GM23338 (cell line): Measurements from ENCODE around the gene ILKAP.

ENCODE experiments used
- CREB1 ChIP-seq: fragments of 250-450 bp; sonication (Bioruptor Pico); IDR thresholded peaks from 2 replicates; pipeline ENCODE4 v1.5.0; 2020; ENCODE audit warnings: low read depth, mild to moderate bottlenecking, moderate library complexity
- EZH2 ChIP-seq: fragments of 200-600 bp; sonication (generic); IDR thresholded peaks from one replicate; pipeline ENCODE4 v1.8.0; 2017; ENCODE audit warnings: antibody characterized with exemption, mild to moderate bottlenecking, low read depth; ENCODE audit not compliant: unreplicated experiment
- EZH2phosphoT487 ChIP-seq: fragments of 200-600 bp; sonication (generic); IDR thresholded peaks from one replicate; pipeline ENCODE4 v1.8.1; 2018; ENCODE audit warnings: antibody characterized with exemption; ENCODE audit not compliant: unreplicated experiment
- NANOG ChIP-seq: IDR thresholded peaks from 2 replicates; pipeline ENCODE4 v1.6.1; 2016; ENCODE audit warnings: antibody characterized with exemption, borderline replicate concordance
- POLR2AphosphoS5 ChIP-seq: IDR thresholded peaks from 2 replicates; pipeline ENCODE4 v1.6.1; 2016; ENCODE audit warnings: antibody characterized with exemption, low read depth
- STAT1 ChIP-seq: IDR thresholded peaks from one replicate; pipeline ENCODE4 v1.6.1; 2016; ENCODE audit warnings: antibody characterized with exemption; ENCODE audit not compliant: unreplicated experiment
- ZNF331 ChIP-seq: fragments of 250-450 bp; sonication (Bioruptor Pico); IDR thresholded peaks from 2 replicates; pipeline ENCODE4 v1.5.0; 2020; ENCODE audit warnings: low read depth, mild to moderate bottlenecking, moderate library complexity
- TF ChIP-seq, protein P1 (sequence below), 2 experiments: fragments of 200-600 bp in 1 of 2; sonication (generic) in 1 of 2; conservative IDR thresholded peaks; 2 replicates each; pipeline versions ENCODE4 v1.5.1 to v1.6.1; 2016 to 2017; ENCODE audit warnings: antibody characterized with exemption in 2 of 2, low read depth in 2 of 2, mild to moderate bottlenecking in 2 of 2, moderate library complexity in 1 of 2
- TF ChIP-seq, protein P2 (sequence below): IDR thresholded peaks from one replicate; pipeline ENCODE4 v1.6.1; 2018; ENCODE audit warnings: antibody characterized with exemption; ENCODE audit not compliant: unreplicated experiment

DNA sequence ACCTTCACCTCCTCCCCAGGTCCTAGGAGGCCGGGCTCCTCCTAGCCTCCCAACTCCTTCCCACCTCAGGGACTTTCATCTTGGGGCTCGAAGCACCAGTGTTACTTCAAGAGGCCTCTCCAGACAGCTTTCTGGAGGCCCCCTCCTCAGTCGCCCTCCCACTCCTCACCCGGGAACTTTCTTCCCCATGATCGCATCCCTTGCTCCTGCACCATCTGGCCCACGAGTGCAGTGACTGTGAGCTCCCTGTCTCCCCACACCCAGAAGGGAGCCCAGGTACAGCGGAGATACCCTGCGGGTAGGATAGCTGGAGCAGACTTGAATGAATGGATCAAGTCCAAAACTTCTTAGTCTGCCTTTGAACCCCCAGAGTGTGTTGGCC, 38.6 kb downstream of the ILKAP start:
- TF ChIP-seq, protein P1, sequence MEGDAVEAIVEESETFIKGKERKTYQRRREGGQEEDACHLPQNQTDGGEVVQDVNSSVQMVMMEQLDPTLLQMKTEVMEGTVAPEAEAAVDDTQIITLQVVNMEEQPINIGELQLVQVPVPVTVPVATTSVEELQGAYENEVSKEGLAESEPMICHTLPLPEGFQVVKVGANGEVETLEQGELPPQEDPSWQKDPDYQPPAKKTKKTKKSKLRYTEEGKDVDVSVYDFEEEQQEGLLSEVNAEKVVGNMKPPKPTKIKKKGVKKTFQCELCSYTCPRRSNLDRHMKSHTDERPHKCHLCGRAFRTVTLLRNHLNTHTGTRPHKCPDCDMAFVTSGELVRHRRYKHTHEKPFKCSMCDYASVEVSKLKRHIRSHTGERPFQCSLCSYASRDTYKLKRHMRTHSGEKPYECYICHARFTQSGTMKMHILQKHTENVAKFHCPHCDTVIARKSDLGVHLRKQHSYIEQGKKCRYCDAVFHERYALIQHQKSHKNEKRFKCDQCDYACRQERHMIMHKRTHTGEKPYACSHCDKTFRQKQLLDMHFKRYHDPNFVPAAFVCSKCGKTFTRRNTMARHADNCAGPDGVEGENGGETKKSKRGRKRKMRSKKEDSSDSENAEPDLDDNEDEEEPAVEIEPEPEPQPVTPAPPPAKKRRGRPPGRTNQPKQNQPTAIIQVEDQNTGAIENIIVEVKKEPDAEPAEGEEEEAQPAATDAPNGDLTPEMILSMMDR (conservative IDR thresholded peaks at IDR 0.05; ENCODE audit: low read depth in 2 of 2) = no peak
- TF ChIP-seq EZH2phosphoT487 = no peak
- TF ChIP-seq, protein P2, sequence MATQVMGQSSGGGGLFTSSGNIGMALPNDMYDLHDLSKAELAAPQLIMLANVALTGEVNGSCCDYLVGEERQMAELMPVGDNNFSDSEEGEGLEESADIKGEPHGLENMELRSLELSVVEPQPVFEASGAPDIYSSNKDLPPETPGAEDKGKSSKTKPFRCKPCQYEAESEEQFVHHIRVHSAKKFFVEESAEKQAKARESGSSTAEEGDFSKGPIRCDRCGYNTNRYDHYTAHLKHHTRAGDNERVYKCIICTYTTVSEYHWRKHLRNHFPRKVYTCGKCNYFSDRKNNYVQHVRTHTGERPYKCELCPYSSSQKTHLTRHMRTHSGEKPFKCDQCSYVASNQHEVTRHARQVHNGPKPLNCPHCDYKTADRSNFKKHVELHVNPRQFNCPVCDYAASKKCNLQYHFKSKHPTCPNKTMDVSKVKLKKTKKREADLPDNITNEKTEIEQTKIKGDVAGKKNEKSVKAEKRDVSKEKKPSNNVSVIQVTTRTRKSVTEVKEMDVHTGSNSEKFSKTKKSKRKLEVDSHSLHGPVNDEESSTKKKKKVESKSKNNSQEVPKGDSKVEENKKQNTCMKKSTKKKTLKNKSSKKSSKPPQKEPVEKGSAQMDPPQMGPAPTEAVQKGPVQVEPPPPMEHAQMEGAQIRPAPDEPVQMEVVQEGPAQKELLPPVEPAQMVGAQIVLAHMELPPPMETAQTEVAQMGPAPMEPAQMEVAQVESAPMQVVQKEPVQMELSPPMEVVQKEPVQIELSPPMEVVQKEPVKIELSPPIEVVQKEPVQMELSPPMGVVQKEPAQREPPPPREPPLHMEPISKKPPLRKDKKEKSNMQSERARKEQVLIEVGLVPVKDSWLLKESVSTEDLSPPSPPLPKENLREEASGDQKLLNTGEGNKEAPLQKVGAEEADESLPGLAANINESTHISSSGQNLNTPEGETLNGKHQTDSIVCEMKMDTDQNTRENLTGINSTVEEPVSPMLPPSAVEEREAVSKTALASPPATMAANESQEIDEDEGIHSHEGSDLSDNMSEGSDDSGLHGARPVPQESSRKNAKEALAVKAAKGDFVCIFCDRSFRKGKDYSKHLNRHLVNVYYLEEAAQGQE = no peak
- TF ChIP-seq POLR2AphosphoS5 = no peak
- TF ChIP-seq ZNF331 = no peak
- TF ChIP-seq EZH2 = no peak
- no peak for TF ChIP-seq CREB1 (CRISPR knock-in tag)
- no peak for TF ChIP-seq STAT1
- no peak for TF ChIP-seq NANOG
